DMS79 (cell line): ENCODE data around the gene KRTAP4-6.
"Not testable (repeated sequence)": the region's sequence is repeated elsewhere in the genome, so short reads cannot be mapped to it uniquely, and the experiment has no call there.

Experiments used
- DNase-seq: peaks from one replicate; lab custom pipeline; 2025; lab: John Stamatoyannopoulos, UW

Gene KRTAP4-6

DNA sequence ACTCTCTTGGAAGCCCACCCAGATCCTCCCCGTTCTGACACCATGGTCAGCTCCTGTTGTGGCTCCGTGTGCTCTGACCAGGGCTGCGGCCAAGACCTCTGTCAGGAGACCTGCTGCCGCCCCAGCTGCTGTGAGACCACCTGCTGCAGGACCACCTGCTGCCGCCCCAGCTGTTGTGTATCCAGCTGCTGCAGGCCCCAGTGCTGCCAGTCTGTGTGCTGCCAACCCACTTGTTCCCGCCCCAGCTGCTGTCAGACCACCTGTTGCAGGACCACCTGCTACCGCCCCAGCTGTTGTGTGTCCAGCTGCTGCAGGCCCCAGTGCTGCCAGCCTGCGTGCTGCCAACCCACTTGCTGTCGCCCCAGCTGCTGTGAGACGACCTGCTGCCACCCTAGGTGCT lies 35.0 kb downstream of the KRTAP4-6 start, which contains the start of gene KRTAP4-9:
KRTAP4-9 (plus strand) TSS at position 43 of the 400 bp plus-strand sequence; CDS start at position 43, 0 bp downstream.
- DNase-seq = not testable (repeated sequence)

DNA sequence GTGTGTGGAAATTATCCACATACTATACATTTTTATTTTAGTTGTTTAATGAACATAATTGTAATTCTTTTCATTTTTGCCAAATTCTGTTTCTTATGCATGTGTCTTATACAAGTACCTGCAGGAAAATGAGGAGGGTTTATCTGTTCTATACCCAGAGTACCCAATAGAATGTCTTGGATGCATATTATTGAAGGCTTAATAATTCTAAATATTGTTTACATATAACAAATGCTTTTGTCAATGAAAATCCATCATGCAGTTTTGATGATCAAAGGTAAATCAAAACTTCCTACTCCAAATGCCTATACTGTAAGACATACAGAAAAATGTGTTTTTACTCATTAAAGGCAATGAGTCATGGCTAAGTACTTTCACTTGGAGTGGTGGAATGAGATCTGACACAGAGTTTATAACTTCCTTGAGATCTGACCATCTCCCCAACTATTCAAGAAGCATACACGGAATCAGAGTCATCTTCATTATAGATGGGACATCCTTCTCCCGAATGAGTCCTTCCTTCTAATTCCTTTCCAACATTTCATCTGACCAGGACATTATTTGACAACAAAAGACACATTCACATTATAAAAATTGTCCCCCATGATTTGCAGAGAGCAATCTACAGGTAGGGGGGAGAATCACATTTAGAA lies 35.8 kb downstream of the KRTAP4-6 start:
- not testable (repeated sequence) for DNase-seq

DNA sequence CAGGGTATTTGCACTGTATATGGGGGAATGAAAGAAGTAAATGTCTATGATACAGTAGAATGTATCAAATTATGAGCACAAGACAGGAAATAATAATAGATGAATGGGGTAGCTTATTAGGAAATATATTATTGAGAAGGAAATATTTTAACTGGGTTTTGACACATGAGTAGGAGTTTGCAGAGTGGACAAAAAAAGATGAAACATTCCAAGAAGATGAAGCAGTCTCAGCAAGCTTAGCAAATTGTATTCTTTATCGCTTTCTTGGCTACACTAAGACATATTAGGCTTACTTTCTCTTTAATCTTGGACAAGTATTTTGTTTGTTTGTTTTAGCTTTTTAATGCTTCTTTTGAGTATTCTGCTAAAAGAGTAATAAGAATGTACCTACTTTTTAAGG lies 36.4 kb downstream of the KRTAP4-6 start:
- DNase-seq = no peak

DNA sequence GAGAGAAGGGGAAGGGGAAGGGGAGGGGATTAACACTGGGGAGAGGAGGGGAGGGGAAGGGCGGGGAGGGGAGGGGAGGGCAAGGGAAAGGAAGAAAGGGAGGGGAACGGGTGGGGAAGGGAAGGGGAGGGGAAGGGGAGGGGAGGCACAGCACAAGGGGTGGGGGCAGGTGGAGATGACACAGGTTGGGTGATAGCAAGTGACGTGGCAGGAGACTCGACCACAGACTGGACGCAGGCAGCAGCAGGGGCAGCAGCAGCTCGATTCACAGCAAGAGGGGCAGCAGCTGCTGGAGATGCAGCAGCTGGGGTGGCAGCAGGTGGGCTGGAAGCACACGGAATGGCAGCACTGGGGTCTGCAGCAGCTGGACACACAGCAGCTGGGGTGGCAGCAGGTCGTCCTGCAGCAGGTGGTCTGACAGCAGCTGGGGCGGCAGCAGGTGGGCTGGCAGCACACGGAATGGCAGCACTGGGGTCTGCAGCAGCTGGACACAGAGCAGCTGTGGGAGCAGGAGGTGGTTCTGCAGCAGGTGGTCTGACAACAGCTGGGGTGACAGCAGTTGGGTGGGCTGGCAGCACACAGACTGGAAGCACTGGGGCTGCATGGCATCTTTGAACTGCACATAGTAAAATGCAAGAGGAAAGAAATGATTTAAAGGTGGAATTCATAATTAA lies 38.6 kb downstream of the KRTAP4-6 start, which contains the start of gene KRTAP4-16:
KRTAP4-16 (minus strand) TSS at position 624 of the 674 bp plus-strand sequence; CDS start at position 624, 0 bp downstream.
- DNase-seq = no peak

DNA sequence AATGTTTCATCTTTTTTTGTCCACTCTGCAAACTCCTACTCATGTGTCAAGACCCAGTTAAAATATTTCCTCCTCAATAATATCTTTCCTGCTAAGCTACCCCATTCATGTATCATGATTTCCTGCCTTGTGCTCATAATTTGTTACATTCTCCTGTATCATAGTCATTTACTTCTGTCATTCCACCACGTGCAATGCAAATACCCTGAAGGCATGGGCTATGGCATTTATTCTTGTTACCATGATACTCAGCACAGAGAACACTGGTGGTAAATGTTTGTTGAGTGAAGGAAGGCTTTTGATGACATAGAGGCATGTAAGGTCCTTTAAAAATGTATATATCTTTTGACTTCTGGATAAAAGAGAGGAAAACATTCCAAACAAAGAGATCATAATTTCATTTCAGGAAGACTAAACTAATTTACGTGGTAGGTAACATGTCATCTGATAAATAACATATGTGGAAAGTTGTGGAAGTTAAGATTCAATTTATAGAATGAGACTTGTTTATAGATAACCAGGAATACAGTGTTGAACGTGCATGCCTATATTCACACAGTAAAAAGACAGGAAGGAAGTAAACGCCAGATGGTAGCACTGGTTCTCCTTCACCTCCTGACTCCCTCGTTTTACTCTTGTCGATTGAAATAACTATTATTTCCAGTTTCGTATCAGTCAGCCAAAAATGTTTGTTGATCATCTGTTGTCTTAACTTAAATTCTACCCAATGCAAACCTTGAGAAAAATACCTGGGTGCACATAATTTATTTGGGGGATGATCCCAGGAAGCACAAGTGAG lies 40.5 kb downstream of the KRTAP4-6 start:
- DNase-seq = not testable (repeated sequence)

DNA sequence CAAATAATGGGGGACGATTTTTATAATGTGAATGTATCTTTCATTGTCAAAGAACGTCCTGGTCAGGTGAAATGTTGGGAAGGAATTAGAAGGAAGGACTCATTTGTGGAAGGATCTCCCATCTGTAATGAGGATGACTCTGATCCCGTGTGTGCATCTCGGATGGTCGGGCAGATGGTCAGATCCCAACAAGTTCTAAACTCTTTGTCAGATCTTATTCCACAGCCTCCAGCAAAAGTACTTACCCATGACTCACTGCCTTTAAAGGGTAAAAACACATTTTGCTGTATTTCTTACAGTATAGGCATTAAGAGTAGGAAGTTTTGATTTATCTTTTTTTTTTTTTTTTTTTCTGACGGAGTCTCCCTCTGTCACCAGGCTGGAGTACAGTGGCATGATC lies 41.9 kb downstream of the KRTAP4-6 start:
- no peak for DNase-seq

DNA sequence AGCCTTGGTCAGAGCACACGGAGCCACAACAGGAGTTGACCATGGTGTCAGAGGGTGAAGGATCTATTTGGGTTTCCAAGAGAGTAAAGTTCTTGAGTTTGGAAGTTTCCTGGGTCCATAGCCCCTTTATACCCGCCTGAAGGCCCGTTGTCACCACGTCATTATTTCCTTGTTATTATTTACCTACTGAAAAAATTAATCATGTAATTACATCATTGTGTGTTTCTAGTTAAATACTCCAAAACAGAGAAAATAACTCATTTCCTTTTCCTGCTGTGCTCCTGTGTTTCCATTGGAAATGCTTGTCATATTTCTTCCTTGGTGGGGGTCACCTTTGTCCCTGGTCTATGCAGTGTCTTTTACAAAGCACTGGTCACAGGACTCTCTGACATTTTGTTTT lies 42.3 kb downstream of the KRTAP4-6 start, which contains the start of gene KRTAP4-8:
KRTAP4-8 (minus strand) TSS at position 101 of the 400 bp plus-strand sequence; CDS start at position 43, 58 bp downstream.
- no peak for DNase-seq

DNA sequence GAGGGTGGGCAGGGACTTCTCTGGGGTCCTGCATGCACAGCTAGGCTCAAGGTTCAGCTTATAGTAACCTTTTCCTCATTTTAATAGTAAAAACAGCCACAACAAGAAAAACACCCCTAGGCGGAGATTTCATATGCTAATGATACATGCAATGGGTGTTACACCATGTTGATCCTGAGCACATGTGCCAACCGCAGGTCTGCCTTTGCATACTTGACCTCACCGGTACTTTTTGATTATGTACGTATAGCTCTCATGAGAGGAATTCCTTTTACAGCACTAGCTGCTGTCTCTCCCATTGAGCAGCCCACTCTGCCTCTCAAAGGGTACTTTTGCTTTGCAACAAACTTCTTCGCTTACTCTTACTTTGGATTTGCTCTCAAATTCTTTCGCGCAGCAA lies 44.3 kb downstream of the KRTAP4-6 start:
- DNase-seq = no peak
